ENCODE results near the gene CYTH1. TPM values are rescaled to one million over a fixed set of nuclear protein-coding genes. Genes with fewer than 3 reads are reported as not detected.

Gene CYTH1
- total RNA-seq, 1 donor from 2014 or later = 28.9 TPM

DNA sequence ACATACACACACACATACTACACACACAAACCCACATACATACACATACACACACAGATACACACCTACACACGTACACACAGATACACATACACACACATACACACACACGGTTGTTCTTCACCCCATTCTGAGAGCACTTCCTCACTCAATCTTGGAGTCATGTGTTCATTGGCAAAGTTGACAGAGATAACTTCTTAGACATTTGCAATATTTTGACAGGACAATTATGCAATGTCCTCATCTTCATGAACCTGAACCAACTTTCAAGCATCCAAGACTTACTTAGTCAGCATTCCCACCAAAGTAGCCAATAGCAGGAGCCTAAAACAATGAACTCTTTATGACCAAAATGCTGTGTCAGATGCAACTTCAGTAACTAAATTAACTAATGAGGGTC is 127.7 kb downstream of the CYTH1 start:
- intact Hi-C loops (cut with micrococcal nuclease) = no loop called here
- DNase-seq = no peak
- H3K27ac ChIP-seq (replicated peaks) = no peak overlapping the region
- H3K36me3 ChIP-seq = no peaks in the 10 kb centered on the region
- no peak for TF ChIP-seq CTCF (IDR thresholded peaks at IDR 0.05; ENCODE audit: borderline replicate concordance)
- H3K9me3 ChIP-seq (replicated peaks) = no peaks in the 10 kb centered on the region
- H3K27me3 ChIP-seq (ENCODE audit: low read depth) = peaks cover 2% of the 10 kb centered on the region
- H3K4me1 ChIP-seq = no peaks in the 10 kb centered on the region
- H3K4me3 ChIP-seq = no peak overlapping the region

DNA sequence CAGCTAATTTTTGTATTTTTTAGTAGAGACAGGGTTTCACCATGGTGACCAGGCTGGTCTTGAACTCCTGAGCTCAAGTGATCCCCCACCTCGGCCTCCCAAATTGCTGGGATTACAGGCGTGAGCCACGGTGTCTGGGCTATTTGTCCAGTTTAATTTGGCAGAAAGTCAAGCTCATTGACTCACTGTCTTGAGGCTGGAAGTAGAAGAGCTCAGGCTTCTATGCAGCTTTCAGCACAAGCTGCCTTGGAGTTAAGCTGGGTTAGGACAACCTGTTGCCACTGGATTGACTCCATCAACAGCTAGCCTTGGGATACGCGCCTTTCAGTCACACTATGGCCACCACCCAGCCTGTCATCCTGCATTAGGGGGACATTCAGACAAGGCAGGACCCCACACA is 128.7 kb downstream of the CYTH1 start:
- intact Hi-C loops (cut with micrococcal nuclease) = no loop called here

DNA sequence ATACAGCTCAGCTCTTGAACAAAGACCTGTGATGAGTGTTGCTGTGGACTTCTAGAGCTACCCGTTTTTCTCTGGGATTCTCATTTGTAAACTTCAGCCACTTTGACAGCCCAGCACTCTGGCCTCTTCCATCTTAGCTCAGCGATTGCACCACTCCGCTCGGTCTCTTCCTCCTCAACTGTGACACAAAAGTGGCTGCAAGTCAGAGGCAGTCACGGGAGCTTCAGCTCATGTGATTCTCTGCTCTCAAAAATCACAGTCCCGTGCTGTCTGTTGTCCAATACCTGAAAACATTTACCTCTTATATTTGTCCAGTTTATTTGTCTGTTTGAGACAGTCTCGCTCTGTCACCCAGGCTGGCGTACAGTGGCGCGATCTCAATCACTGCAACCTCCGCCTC is 129.2 kb downstream of the CYTH1 start:
- DNase-seq = no peak
- no peak for TF ChIP-seq CTCF (IDR thresholded peaks at IDR 0.05; ENCODE audit: borderline replicate concordance)
- peaks cover 11% of the 10 kb centered on the region for H3K9me3 ChIP-seq (replicated peaks)
- no peak overlapping the region for H3K27ac ChIP-seq (replicated peaks)
- intact Hi-C loops (cut with micrococcal nuclease) = no loop called here
- H3K4me1 ChIP-seq = no peaks in the 10 kb centered on the region
- H3K27me3 ChIP-seq (ENCODE audit: low read depth) = peaks cover 7% of the 10 kb centered on the region
- H3K36me3 ChIP-seq = no peaks in the 10 kb centered on the region
- no peak overlapping the region for H3K4me3 ChIP-seq

More for the DNA sequence above, 128.7 kb downstream of the CYTH1 start:
- H3K36me3 ChIP-seq = no peaks in the 10 kb centered on the region
- DNase-seq = no peak
- peaks cover 7% of the 10 kb centered on the region for H3K27me3 ChIP-seq (ENCODE audit: low read depth)
- no peaks in the 10 kb centered on the region for H3K4me1 ChIP-seq
- H3K9me3 ChIP-seq (replicated peaks) = peaks cover 8% of the 10 kb centered on the region
- H3K4me3 ChIP-seq = no peak overlapping the region
- H3K27ac ChIP-seq (replicated peaks) = no peak overlapping the region
- no peak for TF ChIP-seq CTCF (IDR thresholded peaks at IDR 0.05; ENCODE audit: borderline replicate concordance)

GRCh38 chr17:78652024-78652423 is 130.0 kb downstream of the CYTH1 start:
- Histone ChIP-seq H3K4me3 (no peak overlapping the region), H3K27ac (replicated peaks) (no peak overlapping the region), H3K4me1 (no peaks in the 10 kb centered on the region), H3K9me3 (replicated peaks) (peaks cover 11% of the 10 kb centered on the region), H3K36me3 (no peaks in the 10 kb centered on the region), H3K27me3 (ENCODE audit: low read depth) (peaks cover 7% of the 10 kb centered on the region)
- TF ChIP-seq CTCF (IDR thresholded peaks at IDR 0.05; ENCODE audit: borderline replicate concordance) = no peak
- intact Hi-C loops (cut with micrococcal nuclease) = no loop called here
- DNase-seq = no peak

GRCh38 chr17:78651554-78651953 is 130.5 kb downstream of the CYTH1 start:
- no peak for TF ChIP-seq CTCF (IDR thresholded peaks at IDR 0.05; ENCODE audit: borderline replicate concordance)
- Histone ChIP-seq H3K36me3 (no peaks in the 10 kb centered on the region), H3K4me1 (peaks cover 2% of the 10 kb centered on the region), H3K9me3 (replicated peaks) (peaks cover 11% of the 10 kb centered on the region), H3K27ac (replicated peaks) (no peak overlapping the region), H3K27me3 (ENCODE audit: low read depth) (peaks cover 7% of the 10 kb centered on the region), H3K4me3 (no peak overlapping the region)
- intact Hi-C loops (cut with micrococcal nuclease) = no loop called here
- DNase-seq = no peak

All from left ventricle myocardium inferior (tissue), 1 donor.